ENCODE data around the gene EFCC1.

DNA sequence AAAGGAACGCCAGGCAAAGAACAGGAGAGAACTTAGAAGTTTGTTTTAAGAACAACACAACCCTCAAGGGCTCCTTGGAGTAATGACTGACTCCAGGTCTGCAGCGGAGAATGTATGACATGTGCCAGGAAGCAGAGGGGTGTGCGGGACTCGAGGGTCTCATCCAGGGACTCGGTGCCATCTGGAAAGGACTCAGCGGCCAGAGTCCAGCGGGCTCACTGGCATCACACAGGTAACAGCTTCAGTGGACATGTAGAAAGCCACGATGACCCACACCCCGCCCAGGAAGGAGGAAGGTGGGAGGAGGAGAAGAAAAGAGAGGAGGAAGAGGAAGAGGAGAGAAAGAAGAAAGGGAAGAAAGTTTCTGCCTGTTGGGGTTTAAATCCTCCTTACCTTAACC, 80.9 kb downstream of the EFCC1 start:
- TF ChIP-seq HDAC6 (IDR thresholded peaks at IDR 0.05; ENCODE audit: low read depth, low read length) (no peak), KDM1A (IDR thresholded peaks at IDR 0.05; ENCODE audit: borderline replicate concordance, low read length) (no peak), ZNF274 (IDR thresholded peaks at IDR 0.05; ENCODE audit: borderline replicate concordance, extremely low read depth, low read length) (no peak), TEAD4 (IDR thresholded peaks at IDR 0.05; ENCODE audit: low read depth, low read length) (no peak), RFX5 (IDR thresholded peaks at IDR 0.05; ENCODE audit: borderline replicate concordance, low read depth, low read length) (no peak), POLR2A (IDR thresholded peaks at IDR 0.05; ENCODE audit: control extremely low read depth in 1 of 2, low read depth in 2 of 2, low read length in 2 of 2) (no peak), GABPA (IDR thresholded peaks at IDR 0.05; ENCODE audit: borderline replicate concordance, insufficient read depth, low read length) (no peak), YY1 (IDR thresholded peaks at IDR 0.05; ENCODE audit: low read depth, low read length) (no peak)
- TF ChIP-seq, protein P1, sequence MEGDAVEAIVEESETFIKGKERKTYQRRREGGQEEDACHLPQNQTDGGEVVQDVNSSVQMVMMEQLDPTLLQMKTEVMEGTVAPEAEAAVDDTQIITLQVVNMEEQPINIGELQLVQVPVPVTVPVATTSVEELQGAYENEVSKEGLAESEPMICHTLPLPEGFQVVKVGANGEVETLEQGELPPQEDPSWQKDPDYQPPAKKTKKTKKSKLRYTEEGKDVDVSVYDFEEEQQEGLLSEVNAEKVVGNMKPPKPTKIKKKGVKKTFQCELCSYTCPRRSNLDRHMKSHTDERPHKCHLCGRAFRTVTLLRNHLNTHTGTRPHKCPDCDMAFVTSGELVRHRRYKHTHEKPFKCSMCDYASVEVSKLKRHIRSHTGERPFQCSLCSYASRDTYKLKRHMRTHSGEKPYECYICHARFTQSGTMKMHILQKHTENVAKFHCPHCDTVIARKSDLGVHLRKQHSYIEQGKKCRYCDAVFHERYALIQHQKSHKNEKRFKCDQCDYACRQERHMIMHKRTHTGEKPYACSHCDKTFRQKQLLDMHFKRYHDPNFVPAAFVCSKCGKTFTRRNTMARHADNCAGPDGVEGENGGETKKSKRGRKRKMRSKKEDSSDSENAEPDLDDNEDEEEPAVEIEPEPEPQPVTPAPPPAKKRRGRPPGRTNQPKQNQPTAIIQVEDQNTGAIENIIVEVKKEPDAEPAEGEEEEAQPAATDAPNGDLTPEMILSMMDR (IDR thresholded peaks at IDR 0.05; ENCODE audit: control extremely low read depth in 1 of 3, insufficient read depth in 1 of 3, low read depth in 1 of 3, low read length in 3 of 3): no peak
